SK-N-SH (cell line): ENCODE results near the gene DDIT4.

Experiments
- CHD2 ChIP-seq: fragments of 150-350 bp; IDR thresholded peaks from 2 replicates; pipeline ENCODE4 v1.6.1; 2018; ENCODE audit warnings: low read length; ENCODE audit not compliant: partially characterized antibody
- CTCF ChIP-seq: fragments of 200-600 bp; sonication (generic); IDR thresholded peaks from 2 replicates; pipeline ENCODE4 v1.6.1; 2017; ENCODE audit warnings: antibody characterized with exemption, mild to moderate bottlenecking, moderate library complexity
- GABPA ChIP-seq: IDR thresholded peaks from 2 replicates; pipeline ENCODE4 v1.4.0; 2012; ENCODE audit warnings: low read depth, mild to moderate bottlenecking
- JUND ChIP-seq: IDR thresholded peaks from 2 replicates; pipeline ENCODE4 v1.4.0; 2012
- RAD21 ChIP-seq: IDR thresholded peaks from 2 replicates; pipeline ENCODE4 v1.6.1; 2012; ENCODE audit warnings: mild to moderate bottlenecking, low read length
- TF ChIP-seq, protein P1 (sequence below): IDR thresholded peaks from 2 replicates; pipeline ENCODE4 v1.6.1; 2012; ENCODE audit warnings: mild to moderate bottlenecking, low read depth, low read length, moderate library complexity
- TF ChIP-seq, protein P2 (sequence below): fragments of 150-350 bp; IDR thresholded peaks from 2 replicates; pipeline ENCODE4 v1.6.1; 2017; ENCODE audit warnings: antibody characterized with exemption, low read length, low read depth, borderline replicate concordance

- TF ChIP-seq CTCF, result no peak
- TF ChIP-seq GABPA, result no peak
- TF ChIP-seq, protein P1, sequence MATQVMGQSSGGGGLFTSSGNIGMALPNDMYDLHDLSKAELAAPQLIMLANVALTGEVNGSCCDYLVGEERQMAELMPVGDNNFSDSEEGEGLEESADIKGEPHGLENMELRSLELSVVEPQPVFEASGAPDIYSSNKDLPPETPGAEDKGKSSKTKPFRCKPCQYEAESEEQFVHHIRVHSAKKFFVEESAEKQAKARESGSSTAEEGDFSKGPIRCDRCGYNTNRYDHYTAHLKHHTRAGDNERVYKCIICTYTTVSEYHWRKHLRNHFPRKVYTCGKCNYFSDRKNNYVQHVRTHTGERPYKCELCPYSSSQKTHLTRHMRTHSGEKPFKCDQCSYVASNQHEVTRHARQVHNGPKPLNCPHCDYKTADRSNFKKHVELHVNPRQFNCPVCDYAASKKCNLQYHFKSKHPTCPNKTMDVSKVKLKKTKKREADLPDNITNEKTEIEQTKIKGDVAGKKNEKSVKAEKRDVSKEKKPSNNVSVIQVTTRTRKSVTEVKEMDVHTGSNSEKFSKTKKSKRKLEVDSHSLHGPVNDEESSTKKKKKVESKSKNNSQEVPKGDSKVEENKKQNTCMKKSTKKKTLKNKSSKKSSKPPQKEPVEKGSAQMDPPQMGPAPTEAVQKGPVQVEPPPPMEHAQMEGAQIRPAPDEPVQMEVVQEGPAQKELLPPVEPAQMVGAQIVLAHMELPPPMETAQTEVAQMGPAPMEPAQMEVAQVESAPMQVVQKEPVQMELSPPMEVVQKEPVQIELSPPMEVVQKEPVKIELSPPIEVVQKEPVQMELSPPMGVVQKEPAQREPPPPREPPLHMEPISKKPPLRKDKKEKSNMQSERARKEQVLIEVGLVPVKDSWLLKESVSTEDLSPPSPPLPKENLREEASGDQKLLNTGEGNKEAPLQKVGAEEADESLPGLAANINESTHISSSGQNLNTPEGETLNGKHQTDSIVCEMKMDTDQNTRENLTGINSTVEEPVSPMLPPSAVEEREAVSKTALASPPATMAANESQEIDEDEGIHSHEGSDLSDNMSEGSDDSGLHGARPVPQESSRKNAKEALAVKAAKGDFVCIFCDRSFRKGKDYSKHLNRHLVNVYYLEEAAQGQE, result no peak
- TF ChIP-seq, protein P2, sequence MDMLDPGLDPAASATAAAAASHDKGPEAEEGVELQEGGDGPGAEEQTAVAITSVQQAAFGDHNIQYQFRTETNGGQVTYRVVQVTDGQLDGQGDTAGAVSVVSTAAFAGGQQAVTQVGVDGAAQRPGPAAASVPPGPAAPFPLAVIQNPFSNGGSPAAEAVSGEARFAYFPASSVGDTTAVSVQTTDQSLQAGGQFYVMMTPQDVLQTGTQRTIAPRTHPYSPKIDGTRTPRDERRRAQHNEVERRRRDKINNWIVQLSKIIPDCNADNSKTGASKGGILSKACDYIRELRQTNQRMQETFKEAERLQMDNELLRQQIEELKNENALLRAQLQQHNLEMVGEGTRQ, result no peak
- no peak for TF ChIP-seq RAD21
- TF ChIP-seq JUND, result no peak
- TF ChIP-seq CHD2, result no peak
Measured at GRCh38 chr10:72316386-72316700, 42.6 kb downstream of the DDIT4 start.
